HG02588 (cell line): Measurements from ENCODE around the gene PARP3.
A peak's percentile ranks its signal among the peaks of the same experiment; 100 is the strongest.

Experiments used
- ATAC-seq: cut with Tn5 transposase; IDR thresholded peaks from one replicate; pipeline ENCODE4 v1.9.1; 2021; ENCODE audit warnings: mild to moderate bottlenecking, moderate library complexity; ENCODE audit not compliant: unreplicated experiment

Gene PARP3

DNA sequence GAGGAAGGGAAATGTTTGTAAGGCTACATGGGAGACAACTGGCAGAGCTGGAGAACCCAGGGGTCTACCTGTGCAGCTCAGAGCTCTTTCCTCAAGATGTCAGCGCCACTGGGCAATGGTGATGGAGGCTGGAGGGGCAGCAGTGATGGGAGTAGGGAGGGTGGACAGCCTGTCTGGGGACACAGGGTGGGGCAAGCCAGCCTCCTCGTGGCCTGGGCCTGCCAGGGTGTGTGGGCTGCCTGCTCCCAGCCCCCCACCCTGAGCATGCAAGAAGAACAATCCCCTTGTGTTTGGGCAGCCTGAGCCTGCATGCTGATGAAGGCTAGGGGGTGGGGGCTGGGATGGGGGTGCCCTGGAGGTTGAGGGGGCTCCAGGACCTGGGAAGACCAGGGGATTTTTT, 23.9 kb downstream of the PARP3 start:
- no peak for ATAC-seq

DNA sequence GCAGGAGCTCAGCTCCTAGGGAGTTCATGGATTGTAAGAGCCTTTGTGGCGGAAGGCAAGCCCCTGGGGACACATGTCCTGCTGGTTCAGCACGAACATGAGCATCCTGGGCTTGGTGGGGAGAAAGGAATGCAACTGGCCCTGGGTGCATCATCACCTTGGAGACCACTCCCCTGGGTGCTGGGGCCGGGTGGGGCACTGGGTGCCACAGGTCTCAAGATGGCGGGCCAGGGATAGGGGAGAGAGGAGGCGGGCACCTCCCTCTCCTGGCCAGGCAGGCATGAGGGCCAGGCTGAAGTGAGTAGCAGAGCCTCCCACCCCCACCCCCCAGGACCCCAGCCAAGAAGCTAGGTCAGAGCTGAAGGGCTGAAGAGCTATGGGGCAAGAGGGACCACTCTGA, 24.3 kb downstream of the PARP3 start:
- no peak for ATAC-seq

- ATAC-seq = no peak
Measured at GRCh38 chr3:51966922-51967383, 24.8 kb downstream of the PARP3 start.

DNA sequence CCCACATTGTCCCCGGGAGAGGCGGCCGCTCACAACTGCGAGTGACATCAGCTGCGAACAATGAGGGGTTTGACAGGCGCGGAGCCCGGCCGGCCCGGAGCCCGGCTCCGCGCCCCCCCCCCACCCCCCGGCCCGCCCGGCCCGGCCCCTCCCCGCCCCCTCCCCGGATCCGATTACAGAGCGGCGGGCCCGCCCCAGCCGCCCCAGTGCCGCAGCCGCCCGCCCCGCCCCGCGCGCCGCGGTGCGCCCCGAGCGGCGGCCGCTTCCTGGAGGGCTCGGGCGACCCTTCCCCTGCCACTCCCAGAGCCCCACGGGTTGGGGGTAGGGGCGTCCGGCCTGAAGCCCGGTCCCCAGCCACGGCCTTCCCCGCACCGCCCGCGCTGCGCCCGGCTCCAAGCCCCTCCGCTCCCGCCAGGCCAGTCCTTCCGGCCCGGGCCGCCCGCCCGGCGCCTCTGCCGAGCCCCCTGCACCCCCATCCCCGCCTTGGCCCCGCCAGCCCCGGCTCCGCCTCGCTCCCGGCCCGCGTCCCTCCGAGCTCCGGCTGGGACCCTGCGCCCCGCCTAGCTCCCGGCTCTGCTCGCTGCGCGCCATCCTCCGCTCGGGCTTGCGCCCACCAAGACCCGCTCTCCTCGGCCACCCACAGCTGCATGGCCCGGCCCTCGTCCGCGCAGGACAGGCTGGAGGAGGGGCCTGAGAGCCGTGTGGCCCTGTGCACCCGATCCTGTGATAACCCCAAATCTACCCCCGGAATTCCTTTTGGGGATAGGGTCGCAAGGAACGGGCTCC, 25.4 kb downstream of the PARP3 start, which contains the start of gene PCBP4:
TSS of gene PCBP4 (minus strand) at position 71 of the 786 bp plus-strand sequence. CDS start 6,214 bp downstream, outside the sequence.
- no peak for ATAC-seq

DNA sequence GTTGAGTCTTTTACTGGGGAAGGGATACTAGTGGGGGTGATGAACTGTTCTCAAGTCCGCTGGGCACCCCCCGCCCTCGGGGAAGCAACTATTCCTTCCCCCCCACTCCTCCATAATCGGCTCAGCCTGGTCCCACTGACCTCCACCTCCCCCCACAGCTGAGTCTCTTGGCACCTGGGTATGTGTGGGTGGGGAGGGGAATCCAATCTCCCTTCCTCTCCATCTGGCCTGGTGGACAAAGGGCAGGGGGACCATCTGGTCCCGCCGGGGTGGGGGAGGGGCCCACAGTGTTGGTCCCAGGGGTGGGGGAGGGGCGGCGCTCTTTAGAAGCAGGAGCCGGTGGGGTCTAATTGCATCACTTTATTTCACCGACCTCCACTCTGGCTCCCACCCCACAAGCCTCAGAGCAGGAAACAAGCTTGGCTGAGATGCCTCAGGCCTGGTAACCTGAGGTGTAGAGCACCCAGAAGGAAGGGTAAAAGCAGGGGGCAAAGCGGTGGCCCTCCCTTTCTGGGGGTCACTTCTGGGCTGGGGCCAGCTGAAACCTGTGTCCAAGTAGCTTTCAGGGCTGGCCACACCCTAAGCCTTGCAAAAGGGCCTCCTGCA, 26.1 kb downstream of the PARP3 start:
- ATAC-seq = no peak

DNA sequence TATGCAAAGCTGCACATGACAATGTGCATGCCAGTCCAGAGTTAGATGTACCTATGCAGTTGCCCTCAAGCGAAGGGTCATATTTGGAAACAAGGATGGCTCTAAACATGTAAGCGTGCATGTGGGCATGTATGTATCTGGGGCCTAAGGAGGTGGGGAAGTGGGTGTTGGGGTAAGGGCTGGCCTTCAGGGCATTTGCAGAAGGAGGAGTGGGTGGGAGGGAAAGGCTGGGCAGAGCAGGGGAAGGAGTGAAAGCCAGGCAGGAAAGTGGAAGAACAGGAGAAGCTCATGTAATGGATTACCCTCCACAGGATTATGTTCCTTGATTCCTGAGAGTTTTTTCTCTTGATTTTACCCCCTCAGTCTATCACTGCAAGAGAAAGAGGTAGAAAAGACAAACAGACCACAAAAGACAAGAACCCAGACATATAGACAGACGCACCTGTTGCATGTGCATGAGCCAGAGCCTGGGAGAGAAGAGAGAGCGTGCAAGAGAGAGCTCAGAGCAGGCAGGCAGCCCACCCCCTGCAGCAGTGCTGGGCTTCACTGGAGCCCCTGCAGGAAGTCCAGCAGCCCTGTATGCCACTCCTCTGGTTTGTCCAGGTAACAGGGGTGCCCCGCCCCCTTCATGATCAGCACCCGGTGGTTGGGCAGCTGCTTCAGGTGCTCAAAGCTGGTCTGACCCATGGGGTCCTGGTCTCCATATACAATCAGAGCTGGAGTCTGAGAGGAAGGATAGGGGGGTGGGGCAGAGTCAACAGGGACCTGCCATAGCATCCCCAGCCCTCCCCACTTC, 26.9 kb downstream of the PARP3 start:
- ATAC-seq = no peak

- no peak for ATAC-seq
Measured at GRCh38 chr3:51969841-51970240, 27.7 kb downstream of the PARP3 start.

DNA sequence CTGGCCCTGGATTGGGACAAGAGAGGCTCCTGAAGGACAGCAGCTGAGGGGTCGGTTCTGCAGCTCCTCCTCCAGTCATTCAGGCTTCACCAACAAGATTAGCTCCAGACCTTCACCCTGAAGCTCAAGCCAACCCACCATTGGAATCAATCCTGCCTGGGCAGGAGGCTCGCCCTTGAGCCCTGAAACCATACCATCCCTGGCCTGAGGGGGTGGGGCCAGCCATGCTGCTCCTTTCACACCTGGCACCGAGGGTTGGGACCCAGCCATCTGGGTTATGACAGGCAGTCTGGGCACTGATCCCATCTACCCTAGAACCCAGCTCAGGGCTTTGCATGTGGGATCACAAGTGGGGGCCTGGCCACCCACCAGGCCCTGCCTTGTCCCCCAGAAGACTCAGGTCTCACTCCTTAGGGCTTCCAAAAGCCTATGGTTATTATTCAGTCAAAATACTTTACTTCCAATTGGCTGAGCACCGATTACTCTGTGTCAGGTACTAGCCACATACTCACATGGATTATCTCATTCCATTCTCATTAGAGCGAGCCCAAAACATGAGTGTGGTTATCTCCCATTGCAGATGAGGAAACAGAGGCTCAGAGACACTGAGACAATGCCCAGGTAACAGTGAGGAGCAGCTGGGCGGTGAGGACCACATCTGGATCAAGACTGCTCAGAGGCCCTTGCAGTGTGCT, 28.6 kb downstream of the PARP3 start:
- no peak for ATAC-seq

GRCh38 chr3:51971350-51971749, 29.2 kb downstream of the PARP3 start:
- ATAC-seq = no peak

DNA sequence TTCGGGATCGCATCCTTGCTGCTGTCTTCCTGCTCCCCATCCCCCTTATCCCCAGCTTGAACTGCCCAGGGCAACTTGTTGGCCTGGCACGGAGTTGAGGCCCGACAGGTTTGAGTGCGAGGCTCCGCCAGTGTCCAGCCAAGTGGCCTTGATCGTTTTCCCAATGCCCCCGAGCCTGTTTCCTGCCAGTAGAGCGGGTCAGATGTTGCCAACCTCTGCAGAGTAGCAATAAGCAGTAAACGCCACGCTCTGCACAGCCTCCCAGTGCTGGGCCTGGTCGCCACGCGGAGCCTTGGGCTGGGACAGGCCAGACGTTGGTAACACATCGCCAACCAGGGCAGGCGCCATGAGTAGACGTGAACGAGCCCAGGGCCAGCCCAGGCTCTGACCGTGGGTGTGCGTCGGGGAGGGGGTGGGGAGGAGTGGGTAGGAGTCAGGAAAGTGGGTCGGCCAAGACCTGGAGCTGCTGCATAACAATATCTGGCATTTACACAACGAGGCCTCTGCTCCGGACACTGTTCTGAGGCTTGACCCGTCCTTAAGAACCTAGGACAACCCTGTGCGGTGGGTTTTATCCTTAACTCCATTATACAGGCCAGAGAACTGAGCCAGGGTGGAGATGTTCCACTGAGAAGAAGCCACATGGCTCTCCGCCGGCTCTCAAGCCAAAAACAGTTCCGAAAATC, 32.3 kb downstream of the PARP3 start:
- peak; percentile 13 for ATAC-seq

- ATAC-seq = peak; percentile 52
Measured at GRCh38 chr3:51974963-51975851, 33.0 kb downstream of the PARP3 start, which contains the start of gene ABHD14A. TSS of gene ABHD14A (plus strand) at chr3:51975064. CDS start at chr3:51975136, 72 bp downstream.

DNA sequence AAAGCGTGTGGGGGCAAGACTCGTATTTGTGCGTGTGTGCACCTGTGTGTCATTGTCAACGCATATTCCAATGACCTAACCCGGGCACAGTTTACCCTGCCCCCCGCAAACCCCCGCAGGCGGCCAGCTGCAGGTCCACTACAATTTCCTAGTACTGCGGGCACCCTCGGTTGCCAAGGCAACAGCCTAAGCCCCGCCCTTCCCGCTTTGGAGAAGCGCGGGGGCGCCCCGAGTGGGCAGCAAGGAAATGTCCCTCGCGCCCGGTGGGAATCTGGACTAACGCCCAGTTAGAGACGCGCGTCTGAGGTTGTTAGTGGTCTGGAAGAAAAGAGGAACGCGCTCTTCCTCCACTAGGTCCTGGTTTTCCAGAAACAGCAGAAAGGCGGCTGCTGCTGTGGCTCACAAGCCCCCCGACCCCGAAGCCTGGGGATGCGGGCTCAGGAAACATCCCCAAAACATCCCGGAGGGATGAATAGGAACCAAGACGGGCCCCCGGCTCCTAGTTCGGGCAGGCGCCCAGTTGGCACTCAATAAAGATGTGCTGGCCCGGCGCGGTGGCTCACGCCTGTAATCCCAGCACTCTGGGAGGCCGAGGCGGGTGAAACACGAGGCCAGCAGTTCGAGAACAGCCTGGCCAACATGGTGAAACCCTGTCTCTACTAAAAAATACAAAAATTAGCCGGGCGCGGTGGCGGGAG, 33.8 kb downstream of the PARP3 start:
- ATAC-seq = no peak

DNA sequence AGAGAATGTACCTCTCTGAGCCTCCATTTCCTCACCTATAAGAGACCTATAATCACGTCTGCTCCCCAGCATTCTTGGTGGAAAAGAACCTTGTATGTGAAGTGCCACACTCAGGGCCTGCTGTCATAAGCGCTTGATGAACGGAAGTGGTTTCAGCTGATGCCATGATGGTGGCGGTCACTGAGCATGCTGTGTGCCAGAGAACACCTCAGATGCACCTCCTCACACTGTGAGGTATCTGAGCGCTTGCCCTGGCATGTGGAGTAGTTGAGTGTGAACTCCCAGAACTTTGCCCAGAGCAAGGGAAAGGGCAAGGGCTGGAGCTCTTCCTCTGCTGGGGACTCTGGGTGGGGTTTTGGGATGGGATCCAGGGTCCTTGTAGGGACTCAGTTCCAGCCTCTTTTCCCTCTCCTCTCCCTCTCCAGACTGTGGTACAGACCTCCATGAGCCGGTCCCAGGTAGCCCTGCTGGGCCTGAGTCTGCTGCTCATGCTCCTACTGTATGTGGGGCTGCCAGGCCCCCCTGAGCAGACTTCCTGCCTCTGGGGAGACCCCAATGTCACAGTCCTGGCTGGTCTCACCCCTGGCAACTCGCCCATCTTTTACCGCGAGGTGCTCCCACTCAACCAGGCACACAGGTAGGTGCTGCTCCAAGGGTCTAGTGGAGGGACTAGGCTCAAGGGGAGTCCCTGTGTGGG, 35.4 kb downstream of the PARP3 start:
- no peak for ATAC-seq

DNA sequence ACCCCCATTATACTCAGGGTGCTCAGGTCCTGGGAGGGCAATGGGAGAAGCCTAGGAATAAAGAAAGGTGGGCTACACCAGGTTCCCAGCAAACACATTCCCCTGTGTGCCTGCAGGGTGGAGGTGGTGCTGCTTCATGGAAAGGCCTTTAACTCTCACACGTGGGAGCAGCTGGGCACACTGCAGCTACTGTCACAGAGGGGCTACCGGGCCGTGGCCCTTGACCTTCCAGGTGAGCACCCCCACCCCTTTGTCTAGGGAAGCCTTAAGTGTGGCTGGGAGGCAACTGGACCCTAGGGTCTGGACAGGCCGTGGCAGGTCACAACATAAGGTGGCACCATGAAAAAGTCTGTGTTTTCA, 36.0 kb downstream of the PARP3 start:
- ATAC-seq = no peak

- no peak for ATAC-seq
Measured at GRCh38 chr3:51980253-51980652, 38.1 kb downstream of the PARP3 start.

DNA sequence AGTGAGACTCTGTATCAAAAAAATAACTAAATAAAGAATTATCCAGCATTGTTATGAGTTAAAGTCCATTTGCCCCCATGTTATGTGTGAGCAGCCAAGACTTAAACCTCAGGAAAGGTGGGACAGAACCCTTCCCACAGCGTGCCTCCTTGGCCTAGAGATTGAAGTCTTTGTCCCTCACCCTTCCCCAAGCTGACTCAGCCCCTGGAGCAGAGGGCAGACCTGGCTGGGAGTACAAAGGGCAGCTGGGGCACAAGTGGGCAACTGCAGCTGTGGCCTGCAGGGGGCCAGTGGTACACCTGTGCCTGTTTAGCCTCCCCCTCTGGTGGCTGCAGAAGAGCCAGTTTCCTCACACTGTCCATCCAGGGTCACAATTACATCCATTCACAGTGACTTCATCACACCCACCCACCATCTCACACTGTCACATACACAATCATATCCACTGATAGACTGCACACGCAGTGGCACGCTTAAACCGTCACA, 40.2 kb downstream of the PARP3 start:
- ATAC-seq = peak; percentile 26

DNA sequence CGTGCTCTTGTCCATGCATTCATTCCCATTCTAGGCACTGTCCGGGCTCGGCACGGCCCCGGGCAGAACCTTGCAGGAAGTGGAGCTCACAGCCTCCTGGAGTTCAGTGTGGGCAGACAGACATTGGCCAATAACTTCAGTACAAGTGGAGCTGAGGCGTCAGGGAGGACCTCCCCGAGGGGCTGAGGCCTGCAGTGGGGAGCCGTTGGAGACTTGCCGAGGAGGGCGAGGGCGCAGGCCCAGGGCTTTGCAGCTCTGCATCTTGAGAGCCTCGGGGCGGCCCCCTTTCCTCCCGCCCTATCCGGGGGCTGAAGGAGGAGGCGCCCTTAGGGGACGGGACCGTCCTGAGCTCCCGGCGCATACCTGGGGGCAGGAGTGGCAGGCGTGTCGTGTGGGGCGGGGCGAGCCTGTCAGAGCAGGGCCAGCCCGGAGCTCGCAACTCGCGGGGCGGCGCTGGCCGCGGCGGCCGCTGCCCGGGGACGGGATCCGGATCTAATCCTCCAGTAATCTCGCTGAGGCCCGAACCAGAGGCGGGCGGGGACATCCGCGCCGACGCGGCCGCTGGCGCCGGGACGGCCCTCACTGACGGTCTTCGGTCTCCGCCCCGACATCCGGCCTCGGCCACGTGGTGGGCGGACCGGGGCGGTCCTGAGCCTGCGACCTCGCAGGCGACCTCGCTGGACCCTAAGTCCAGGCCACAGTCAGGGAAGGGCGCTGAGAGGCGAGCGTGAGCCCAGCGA, 40.8 kb downstream of the PARP3 start, which contains the start of gene ACY1:
TSS of gene ACY1 (plus strand) at position 698 of the 740 bp plus-strand sequence. CDS start 530 bp downstream, outside the sequence.
- peak; percentile 68 for ATAC-seq
